GM19025 (cell line): Measurements from ENCODE around the gene CLDN34.
A peak's percentile ranks its signal among the peaks of the same experiment; 100 is the strongest.

ENCODE experiments used
- ATAC-seq: cut with Tn5 transposase; IDR thresholded peaks from one replicate; pipeline ENCODE4 v1.9.1; 2021; ENCODE audit warnings: mild to moderate bottlenecking, low read depth, moderate library complexity; ENCODE audit not compliant: unreplicated experiment

CLDN34 gene

GRCh38 chrX:9977635-9978034 lies 10.5 kb downstream of the CLDN34 start:
- ATAC-seq, result no peak

- no peak for ATAC-seq
Observed at GRCh38 chrX:9980401-9980800, 13.2 kb downstream of the CLDN34 start.

GRCh38 chrX:9980927-9981326 lies 13.8 kb downstream of the CLDN34 start:
- ATAC-seq, result no peak

DNA sequence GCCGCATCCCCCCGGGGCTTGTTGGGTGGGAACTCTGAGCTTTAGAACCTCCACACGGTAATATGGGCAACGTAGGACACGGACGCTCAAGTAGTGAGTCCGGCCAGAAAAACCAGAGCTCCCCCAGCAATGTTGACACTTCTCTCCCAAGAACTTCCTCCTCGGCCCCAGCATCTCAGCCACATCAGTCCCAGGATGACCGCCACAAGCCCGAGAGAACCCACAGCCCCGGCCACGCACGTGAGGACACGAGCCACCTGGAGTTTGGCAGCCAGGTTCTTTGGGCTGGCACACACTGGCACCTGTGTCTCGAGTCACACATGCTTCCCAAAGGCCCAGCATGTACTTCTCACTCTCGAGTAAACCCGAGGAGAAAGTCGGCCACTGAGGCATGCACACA lies 16.3 kb downstream of the CLDN34 start:
- ATAC-seq, result no peak

GRCh38 chrX:9983846-9984245 lies 16.7 kb downstream of the CLDN34 start:
- ATAC-seq, result no peak

GRCh38 chrX:9988762-9989161 lies 21.6 kb downstream of the CLDN34 start:
- no peak for ATAC-seq

GRCh38 chrX:9992061-9992460 lies 24.9 kb downstream of the CLDN34 start:
- ATAC-seq, result no peak

- ATAC-seq, result no peak
Observed at GRCh38 chrX:9992724-9993123, 25.6 kb downstream of the CLDN34 start.

DNA sequence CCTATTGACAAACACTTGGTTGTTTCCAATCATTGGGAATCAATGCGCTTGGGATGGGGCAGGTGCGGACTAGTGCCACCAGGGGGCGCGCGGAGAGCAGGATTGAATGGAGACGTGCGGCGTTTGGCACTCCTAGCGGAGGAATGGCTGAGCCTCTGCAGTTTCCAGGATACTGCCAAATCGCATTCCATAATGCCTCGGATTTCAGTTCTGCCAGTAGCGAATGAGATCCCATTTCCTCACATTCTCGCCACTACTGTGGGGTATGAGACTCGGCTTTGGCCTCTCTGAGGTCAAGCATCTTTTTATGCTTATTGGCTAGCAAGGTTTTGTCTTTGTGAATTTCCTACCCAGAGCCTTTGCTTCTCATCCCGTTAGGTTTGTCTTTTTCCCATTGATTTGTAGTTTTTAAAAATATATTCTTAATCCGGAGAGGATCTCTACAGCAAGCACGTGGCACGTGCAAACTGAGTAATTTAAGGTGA lies 28.7 kb downstream of the CLDN34 start:
- no peak for ATAC-seq

DNA sequence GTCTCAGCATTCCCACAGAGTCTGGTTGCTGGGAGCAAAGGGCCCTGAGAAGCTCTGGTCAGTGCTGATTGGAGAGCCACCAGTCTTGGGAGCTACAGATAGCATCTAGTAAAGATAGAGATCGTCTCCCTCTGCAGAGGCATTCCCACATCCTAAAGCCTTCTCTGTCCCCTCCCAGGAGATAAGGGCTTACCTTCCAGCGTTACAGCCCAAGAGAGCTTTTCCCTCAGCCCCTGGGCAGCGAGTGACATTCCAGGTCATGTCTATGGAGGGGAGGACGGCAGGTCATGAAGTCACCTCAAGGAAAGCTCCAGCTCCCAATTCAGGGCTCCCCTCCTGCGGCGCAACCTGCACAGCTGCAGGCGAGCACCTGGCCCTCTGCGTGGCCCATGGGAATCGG lies 29.9 kb downstream of the CLDN34 start:
- no peak for ATAC-seq

DNA sequence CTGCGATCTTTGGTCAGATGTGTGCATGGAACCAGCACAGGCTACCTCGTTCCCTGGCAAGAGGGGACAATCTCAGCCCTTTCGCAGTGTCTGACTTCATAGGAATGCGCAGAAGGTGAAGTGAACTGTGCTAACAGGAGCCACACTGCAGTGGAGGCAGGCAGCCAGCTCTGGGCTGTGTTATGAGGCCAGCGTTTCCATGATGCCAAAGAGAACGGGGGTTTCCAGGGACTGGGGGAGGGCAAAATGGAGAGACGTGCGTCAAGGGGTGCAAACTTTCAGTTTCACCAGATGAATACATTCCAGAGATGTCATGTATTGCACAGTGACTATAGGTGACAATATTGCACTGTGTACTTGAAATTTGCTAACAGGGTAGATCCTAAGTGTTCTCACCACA lies 30.4 kb downstream of the CLDN34 start:
- peak; percentile 62 for ATAC-seq

GRCh38 chrX:10001496-10001895 lies 34.3 kb downstream of the CLDN34 start:
- ATAC-seq, result no peak

DNA sequence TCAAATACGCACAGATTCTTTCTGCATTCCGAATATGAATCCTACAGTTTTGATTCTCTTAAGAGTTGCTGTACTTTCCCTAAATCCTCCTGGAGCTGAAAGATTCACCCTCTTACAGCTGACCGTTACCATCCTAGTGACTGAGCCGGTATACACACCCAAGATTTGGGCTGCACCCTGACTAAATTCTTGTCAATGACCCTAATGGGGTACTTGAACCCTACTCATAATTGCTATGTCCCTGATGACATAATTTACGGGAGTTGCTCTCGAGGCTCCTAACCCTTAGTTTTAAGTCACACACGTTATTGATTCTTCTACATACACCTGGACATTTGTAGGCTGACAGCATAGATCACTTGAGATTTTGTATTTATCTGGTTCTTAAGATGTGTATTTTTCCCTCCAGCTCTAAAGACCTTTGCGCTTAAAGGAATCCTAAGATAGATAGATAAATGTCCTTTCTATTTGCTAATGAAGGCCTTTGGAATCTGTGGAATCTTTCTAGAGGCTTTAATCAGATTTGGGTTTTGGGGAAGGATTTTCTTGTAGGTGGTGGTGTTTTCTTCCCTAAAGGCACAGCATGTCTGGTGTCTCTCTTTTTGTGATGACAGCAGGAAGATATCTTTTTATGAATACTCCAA lies 37.8 kb downstream of the CLDN34 start:
- no peak for ATAC-seq

DNA sequence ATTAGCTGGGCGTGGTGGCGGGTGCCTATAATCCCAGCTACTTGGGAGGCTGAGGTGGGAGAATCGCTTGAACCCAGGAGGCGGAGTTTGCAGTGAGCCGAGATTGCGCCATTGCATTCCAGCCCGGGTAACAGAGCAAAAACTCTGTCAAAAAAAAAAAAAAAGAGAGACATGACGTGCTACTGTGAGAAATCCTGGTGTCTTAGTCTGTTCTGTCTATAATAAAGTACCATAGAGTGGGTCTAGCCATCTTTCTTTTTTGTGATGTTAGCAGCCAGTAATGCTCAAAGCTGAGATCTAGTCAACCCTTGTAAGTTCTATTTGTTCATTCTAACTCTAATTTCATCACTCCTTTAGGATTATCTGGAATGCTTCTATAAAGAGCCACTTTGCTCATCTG lies 38.9 kb downstream of the CLDN34 start:
- ATAC-seq, result no peak

DNA sequence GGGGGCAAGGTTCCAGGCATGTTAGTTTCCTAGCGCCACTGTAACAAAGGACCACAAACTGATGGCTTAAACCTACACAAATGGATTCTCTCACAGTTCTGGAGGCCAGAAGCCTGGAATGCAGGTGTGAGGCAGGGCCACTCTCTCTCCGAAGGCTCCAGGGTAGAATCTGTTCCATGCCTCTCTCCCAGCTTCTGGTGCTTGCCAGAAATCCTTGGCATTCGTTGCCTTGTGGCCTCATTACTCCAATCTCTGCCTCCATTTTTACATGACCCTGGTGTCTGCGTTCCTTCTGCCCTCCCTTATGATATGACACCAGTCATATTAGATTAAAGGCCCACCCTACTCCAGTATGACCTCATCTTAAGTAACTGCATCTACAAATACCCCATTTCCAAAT lies 39.6 kb downstream of the CLDN34 start:
- no peak for ATAC-seq

GRCh38 chrX:10007621-10008020 lies 40.5 kb downstream of the CLDN34 start:
- ATAC-seq, result no peak

- no peak for ATAC-seq
Observed at GRCh38 chrX:10008483-10009056, 41.4 kb downstream of the CLDN34 start.

GRCh38 chrX:10009741-10010140 lies 42.6 kb downstream of the CLDN34 start:
- no peak for ATAC-seq

- no peak for ATAC-seq
Observed at GRCh38 chrX:10010686-10011085, 43.5 kb downstream of the CLDN34 start.

DNA sequence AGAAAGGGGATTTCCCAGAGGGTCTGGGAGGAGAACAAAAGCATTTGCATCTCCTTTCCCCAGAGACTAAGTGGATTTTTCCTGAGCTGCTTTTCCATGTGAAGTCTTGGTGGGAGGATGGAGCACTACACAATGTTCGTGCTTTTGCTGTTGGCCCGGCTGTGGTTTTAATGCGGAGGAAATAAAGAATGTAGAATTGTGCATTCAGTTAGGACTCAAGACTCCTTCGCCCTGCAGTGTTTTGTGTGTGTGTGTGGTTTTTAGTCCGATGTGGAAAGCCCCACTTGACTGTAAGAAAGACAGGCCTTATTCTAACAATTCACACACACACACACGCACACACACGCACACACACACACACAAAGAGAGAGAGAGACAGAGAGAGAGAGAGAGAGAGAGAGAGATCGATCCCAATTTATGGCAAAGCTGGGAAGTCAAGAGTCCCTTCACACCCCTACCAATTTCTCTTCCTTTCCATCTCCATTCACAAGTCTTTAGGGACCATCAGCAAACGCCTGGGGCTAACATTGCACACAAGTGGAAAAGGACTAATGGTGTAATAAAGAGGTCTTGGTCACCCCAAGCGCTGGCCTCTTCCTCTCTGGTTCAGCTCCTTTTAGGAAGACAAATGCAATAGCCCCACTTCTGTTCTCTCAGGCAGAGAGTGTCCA lies 44.2 kb downstream of the CLDN34 start:
- ATAC-seq, result no peak

GRCh38 chrX:10011991-10012390 lies 44.8 kb downstream of the CLDN34 start:
- ATAC-seq, result no peak
